ENCODE measurements around the gene TTLL12.
A peak's percentile ranks its signal among the peaks of the same experiment; 100 is the strongest.
"Not testable (repeated sequence)": the region's sequence is repeated elsewhere in the genome, so short reads cannot be mapped to it uniquely, and the experiment has no call there.

The TTLL12 gene

GRCh38 chr22:43160497-43161126 is 26.3 kb downstream of the TTLL12 start:
- DNase-seq = no peak
- intact Hi-C loops (cut with DNase I) = no loop called here

- intact Hi-C loops (cut with DNase I) = no loop called here
- DNase-seq = no peak
Observed at GRCh38 chr22:43159484-43160178, 27.3 kb downstream of the TTLL12 start.

- intact Hi-C loops (cut with DNase I) = no loop called here
Observed at GRCh38 chr22:43158778-43159483, 28.0 kb downstream of the TTLL12 start.

GRCh38 chr22:43157874-43158546 is 28.9 kb downstream of the TTLL12 start:
- DNase-seq = no peak
- intact Hi-C loops (cut with DNase I) = no loop called here

More at GRCh38 chr22:43158778-43159483, 28.0 kb downstream of the TTLL12 start:
- no peak for DNase-seq

- intact Hi-C loops (cut with DNase I) = no loop called here
- DNase-seq = no peak
Observed at GRCh38 chr22:43156413-43156812, 30.5 kb downstream of the TTLL12 start.

GRCh38 chr22:43155789-43156188 is 31.1 kb downstream of the TTLL12 start:
- peak in 1 of 10 donors; percentile 69 for DNase-seq
- intact Hi-C loops (cut with DNase I) = no loop called here

GRCh38 chr22:43154887-43155536 is 31.9 kb downstream of the TTLL12 start:
- DNase-seq = peak in 1 of 10 donors; percentile 80
- intact Hi-C loops (cut with DNase I) = no loop called here

- intact Hi-C loops (cut with DNase I) = no loop called here
- DNase-seq = no peak
Observed at GRCh38 chr22:43153899-43154298, 33.0 kb downstream of the TTLL12 start.

- DNase-seq = peak in 7 of 10 donors; percentile 21 to 92 (median 50)
- intact Hi-C loops (cut with DNase I) = no loop called here
Observed at GRCh38 chr22:43152357-43153071, 34.4 kb downstream of the TTLL12 start.

GRCh38 chr22:43152003-43152356 is 35.0 kb downstream of the TTLL12 start:
- no peak for DNase-seq
- intact Hi-C loops (cut with DNase I) = no loop called here

GRCh38 chr22:43151251-43152002 is 35.5 kb downstream of the TTLL12 start, which contains the start of gene TSPO:
Gene TSPO (plus strand): TSS chr22:43151559. CDS start chr22:43159239, 7,680 bp downstream.
- DNase-seq = peak; percentile 49 to 97 (median 71)

GRCh38 chr22:43150731-43151206 is 36.2 kb downstream of the TTLL12 start:
- intact Hi-C loops (cut with DNase I) = loop anchor here (2.0 kb wide), 1 partner anchor 36 kb away; the partner anchor contains the start of gene TTLL12
- DNase-seq = no peak

More at GRCh38 chr22:43151251-43152002, 35.5 kb downstream of the TTLL12 start, which contains the start of gene TSPO:
- intact Hi-C loops (cut with DNase I) = loop anchor here (2.0 kb wide), 1 partner anchor 35 kb away; the partner anchor contains the start of gene TTLL12

- no peak for DNase-seq
- intact Hi-C loops (cut with DNase I) = no loop called here
Observed at GRCh38 chr22:43148581-43148980, 38.4 kb downstream of the TTLL12 start.

GRCh38 chr22:43147821-43148220 is 39.1 kb downstream of the TTLL12 start:
- DNase-seq = no peak
- intact Hi-C loops (cut with DNase I) = no loop called here

GRCh38 chr22:43146332-43146731 is 40.6 kb downstream of the TTLL12 start:
- DNase-seq; intact Hi-C loops (cut with DNase I): not testable (repeated sequence)

GRCh38 chr22:43145371-43145770 is 41.6 kb downstream of the TTLL12 start:
- DNase-seq; intact Hi-C loops (cut with DNase I): not testable (repeated sequence)

- no peak for DNase-seq
- intact Hi-C loops (cut with DNase I) = no loop called here
Observed at GRCh38 chr22:43144949-43145348, 42.0 kb downstream of the TTLL12 start.

- DNase-seq = peak; percentile 73 to 97 (median 86)
- intact Hi-C loops (cut with DNase I) = loop anchor here (2.0 kb wide), 1 partner anchor 54 kb away; the partner anchor contains the start of gene TTLL1
Observed at GRCh38 chr22:43142880-43143562, 43.9 kb downstream of the TTLL12 start, which contains the start of gene MCAT. Gene MCAT (minus strand): TSS chr22:43143398. CDS start chr22:43143348, 50 bp downstream.

Measured in posterior cingulate gyrus (tissue), 11 donors.